Adrenal gland (tissue), 12 donors: ENCODE measurements around the gene KCNIP3. TPM values are rescaled to one million over a fixed set of nuclear protein-coding genes. Genes with fewer than 3 reads are reported as not detected.

Source experiments
- DNase-seq, 7 donors: peaks; one replicate each; pipeline ENCODE4 v3.0.0-alpha.2; 2019 to 2020
- H3K27ac ChIP-seq, 5 donors: fragments of 200-600 bp; sonication (generic) in 4 of 5; 1 replicate in 3 of 5; 2 replicates in 2 of 5; pipeline versions ENCODE4 v1.5.1 to v1.8.0; 2016 to 2020; ENCODE audit warnings: mild to moderate bottlenecking in 1 of 5
- H3K27me3 ChIP-seq: fragments of 200-600 bp; 2 replicates; pipeline ENCODE4 v1.8.0; 2021
- H3K36me3 ChIP-seq, 2 donors: fragments of 200-600 bp; replicated peaks in 1 of 2; 1 replicate in 1 of 2; 2 replicates in 1 of 2; pipeline versions ENCODE4 v1.5.1 to v1.8.0; 2018 to 2022
- H3K4me1 ChIP-seq, 2 donors: fragments of 200-600 bp; replicated peaks in 1 of 2; 1 replicate in 1 of 2; 2 replicates in 1 of 2; pipeline versions ENCODE4 v1.5.1 to v1.8.0; 2018 to 2021
- H3K4me3 ChIP-seq, 4 donors: fragments of 200-600 bp; sonication (generic) in 3 of 4; one replicate each; pipeline ENCODE4 v1.5.1; 2016 to 2018
- H3K9me3 ChIP-seq, 3 donors: fragments of 200-600 bp; sonication (generic) in 1 of 3; replicated peaks in 1 of 3; 1 replicate in 2 of 3; 2 replicates in 1 of 3; pipeline versions ENCODE4 v1.5.1 to v1.8.0; 2016 to 2021
- POLR2A ChIP-seq, 2 donors: fragments of 450-650 bp; IDR thresholded peaks; one replicate each; pipeline ENCODE4 v1.6.1; 2017; ENCODE audit warnings: antibody characterized with exemption in 2 of 2, mild to moderate bottlenecking in 2 of 2, moderate library complexity in 1 of 2
- WGBS, 4 donors: extraction: QIAGEN DNeasy Blood & Tissue Kit in 2 of 4; methylation state at CpG; one replicate each; pipeline versions ENCODE4 v1.1.5 to v1.1.7; 2013 to 2017; 5-methylcytosine and 5-hydroxymethylcytosine counted together
- intact Hi-C, 2 donors: fragments of 100-400 bp; cut with DNase I; formaldehyde crosslinking; loops; one replicate each; pipeline versions ENCODE4 v1.14.1 to v1.15.0; 2022 to 2023
- polyA plus RNA-seq, 3 donors: library from polyadenylated mRNA; stranded (reverse); fragments of 200-250 nt in 2 of 3; fragments of 350-450 nt in 1 of 3; fragmentation: Illumina TruSeq in 1 of 3; extraction: RNeasy Lipid Tissue Mini Kit (QIAGEN cat#74804) in 1 of 3; gene quantifications; one replicate each; pipeline ENCODE4 v1.2.3, GENCODE V29; 2013 to 2014
- total RNA-seq, 9 donors: library from RNA; depleted of rRNA in 4 of 9; stranded (reverse); fragments of >200 nt in 4 of 9; fragments of 120-200 nt in 1 of 9; fragmentation: NEBNext Ultra II Directional in 1 of 9; extraction: Animal tissue kit (Norgen Biotek cat#: 25700) in 1 of 9; gene quantifications; one replicate each; pipeline versions ENCODE4 v1.1.0 to v1.2.4, GENCODE V29; 2013 to 2023
- TF ChIP-seq, protein P1 (sequence below), 6 experiments: fragments of 450-650 bp in 4 of 6; fragments of 200-600 bp in 2 of 6; sonication (generic) in 1 of 6; IDR thresholded peaks; 1 replicate in 5 of 6; 2 replicates in 1 of 6; pipeline versions ENCODE4 v1.5.1 to v1.8.0; 2016 to 2021; ENCODE audit warnings: antibody characterized with exemption in 6 of 6, mild to moderate bottlenecking in 2 of 6, moderate library complexity in 1 of 6
- donor health status: healthy with polysubstance abuse.
- donor health status: Bipolar disorder and iron deficiency.
- donor health status: DM: yes; HTN: yes; CAD: no.
- donor health status: DM: no; HTN: no; CAD: no.
- donor health status: DM: no; HTN: no; CAD: no.
- donor health status: DM: yes; HTN: yes; CAD: no.

The KCNIP3 gene
- total and polyA plus RNA-seq, 12 donors = 0.54 to 6.3 (median 1.7) TPM

DNA sequence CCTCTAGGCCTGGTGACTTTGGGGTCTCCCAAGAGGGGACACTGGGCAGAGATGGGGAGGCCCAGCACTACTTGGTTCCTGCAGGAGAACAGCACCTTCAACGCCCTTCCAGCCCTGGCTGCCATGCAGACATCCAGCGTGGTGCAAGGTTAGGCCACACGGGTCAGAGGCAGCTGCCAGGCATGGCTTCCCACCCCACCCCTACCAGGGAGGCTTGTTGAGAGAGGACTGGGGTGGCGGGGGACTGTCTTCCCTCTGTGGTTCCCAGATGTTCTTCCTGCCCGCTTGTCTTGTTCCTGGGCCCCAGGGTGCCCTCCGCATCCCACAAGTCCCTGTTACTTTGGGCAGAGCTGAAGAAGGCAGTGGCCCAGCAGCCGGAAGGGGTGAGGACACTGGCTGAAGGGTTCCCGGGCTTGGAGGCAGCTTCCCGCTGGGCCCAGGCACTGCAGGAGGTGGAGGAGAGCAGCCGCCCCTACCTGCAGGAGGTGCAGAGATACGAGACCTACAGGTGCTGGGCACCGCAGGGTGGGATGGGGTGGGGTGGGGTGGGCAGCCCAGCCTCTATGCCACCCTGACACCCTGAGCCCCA, 18.4 kb upstream of the KCNIP3 start:
- Histone ChIP-seq H3K27ac (no peak overlapping the region), H3K4me1 (no peaks in the 10 kb centered on the region), H3K4me3 (no peak overlapping the region), H3K9me3 (no peaks in the 10 kb centered on the region), H3K36me3 (no peaks in the 10 kb centered on the region), H3K27me3 (no peaks in the 10 kb centered on the region)
- TF ChIP-seq POLR2A (IDR thresholded peaks at IDR 0.05) = no peak
- TF ChIP-seq, protein P1, sequence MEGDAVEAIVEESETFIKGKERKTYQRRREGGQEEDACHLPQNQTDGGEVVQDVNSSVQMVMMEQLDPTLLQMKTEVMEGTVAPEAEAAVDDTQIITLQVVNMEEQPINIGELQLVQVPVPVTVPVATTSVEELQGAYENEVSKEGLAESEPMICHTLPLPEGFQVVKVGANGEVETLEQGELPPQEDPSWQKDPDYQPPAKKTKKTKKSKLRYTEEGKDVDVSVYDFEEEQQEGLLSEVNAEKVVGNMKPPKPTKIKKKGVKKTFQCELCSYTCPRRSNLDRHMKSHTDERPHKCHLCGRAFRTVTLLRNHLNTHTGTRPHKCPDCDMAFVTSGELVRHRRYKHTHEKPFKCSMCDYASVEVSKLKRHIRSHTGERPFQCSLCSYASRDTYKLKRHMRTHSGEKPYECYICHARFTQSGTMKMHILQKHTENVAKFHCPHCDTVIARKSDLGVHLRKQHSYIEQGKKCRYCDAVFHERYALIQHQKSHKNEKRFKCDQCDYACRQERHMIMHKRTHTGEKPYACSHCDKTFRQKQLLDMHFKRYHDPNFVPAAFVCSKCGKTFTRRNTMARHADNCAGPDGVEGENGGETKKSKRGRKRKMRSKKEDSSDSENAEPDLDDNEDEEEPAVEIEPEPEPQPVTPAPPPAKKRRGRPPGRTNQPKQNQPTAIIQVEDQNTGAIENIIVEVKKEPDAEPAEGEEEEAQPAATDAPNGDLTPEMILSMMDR (IDR thresholded peaks at IDR 0.05) = no peak
- no peak for DNase-seq
- intact Hi-C loops = no loop called here
- 90 to 93% (median 91%) methylated on average over 3 to 12 of the region's 12 CpGs for WGBS, 4 donors

DNA sequence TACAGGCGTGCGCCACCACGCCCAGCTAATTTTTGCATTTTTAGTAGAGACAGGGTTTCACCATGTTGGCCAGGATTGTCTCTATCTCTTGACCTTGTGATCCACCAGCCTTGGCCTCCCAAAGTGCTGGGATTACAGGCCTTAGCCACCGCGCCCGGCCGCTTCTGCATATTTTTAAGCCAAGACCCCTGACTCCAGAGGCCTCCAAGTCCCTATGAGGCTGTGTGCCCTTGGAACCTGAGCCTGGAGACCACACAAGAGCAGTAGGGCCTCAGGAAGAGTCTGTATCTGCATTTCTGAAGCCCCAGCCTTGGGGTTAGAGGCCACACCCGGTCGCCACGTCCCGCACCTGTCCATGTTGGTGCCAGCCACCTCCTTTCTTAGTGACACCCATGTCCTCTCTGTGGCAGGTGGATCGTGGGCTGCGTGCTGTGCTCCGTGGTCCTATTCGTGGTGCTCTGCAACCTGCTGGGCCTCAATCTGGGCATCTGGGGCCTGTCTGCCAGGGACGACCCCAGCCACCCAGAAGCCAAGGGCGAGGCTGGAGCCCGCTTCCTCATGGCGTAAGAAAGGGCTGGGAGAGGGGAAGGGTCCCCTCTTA, 17.6 kb upstream of the KCNIP3 start:
- DNase-seq = no peak
- H3K27me3 ChIP-seq = no peaks in the 10 kb centered on the region
- 86 to 94% (median 89%) methylated on average over 11 to 19 of the region's 19 CpGs for WGBS, 4 donors
- H3K36me3 ChIP-seq = no peaks in the 10 kb centered on the region
- no peak overlapping the region for H3K4me3 ChIP-seq
- intact Hi-C loops = no loop called here
- H3K9me3 ChIP-seq = no peaks in the 10 kb centered on the region
- TF ChIP-seq, protein P1 (IDR thresholded peaks at IDR 0.05) = no peak
- no peak overlapping the region for H3K27ac ChIP-seq
- H3K4me1 ChIP-seq = no peaks in the 10 kb centered on the region

DNA sequence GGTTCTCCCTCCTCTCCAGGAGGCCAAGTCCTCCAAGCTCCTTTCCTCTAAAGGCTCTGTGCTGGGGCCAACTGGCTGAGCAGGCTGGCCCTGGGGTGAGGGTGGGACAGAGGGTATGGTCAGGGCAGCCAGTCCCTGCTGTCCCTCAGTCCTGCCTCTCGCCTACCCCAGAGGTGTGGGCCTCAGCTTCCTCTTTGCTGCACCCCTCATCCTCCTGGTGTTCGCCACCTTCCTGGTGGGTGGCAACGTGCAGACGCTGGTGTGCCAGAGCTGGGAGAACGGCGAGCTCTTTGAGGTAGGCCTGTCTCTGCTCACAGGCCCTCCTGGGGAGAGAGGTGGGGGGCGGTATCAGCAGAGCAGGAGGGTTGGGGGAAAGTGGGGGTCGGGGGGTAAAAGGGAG, 16.1 kb upstream of the KCNIP3 start:
- H3K27ac ChIP-seq = no peak overlapping the region
- WGBS, 4 donors = 79 to 97% (median 89%) methylated on average over 5 to 8 of the region's 8 CpGs

DNA sequence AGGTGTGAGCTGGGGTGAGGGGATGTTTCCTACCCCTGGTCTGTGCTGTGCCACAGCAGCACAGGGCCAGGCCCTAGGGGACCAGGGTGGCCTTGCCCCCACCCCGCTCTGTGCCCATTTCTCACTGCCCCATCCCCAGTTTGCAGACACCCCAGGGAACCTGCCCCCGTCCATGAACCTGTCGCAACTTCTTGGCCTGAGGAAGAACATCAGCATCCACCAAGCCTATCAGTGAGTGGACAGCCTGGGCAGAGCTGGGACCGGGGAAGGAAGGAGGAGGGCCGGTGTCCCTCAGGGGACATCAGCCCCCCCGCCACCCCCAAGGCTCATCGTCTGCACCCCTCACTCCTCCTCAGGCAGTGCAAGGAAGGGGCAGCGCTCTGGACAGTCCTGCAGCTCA, 15.4 kb upstream of the KCNIP3 start:
- no peak for DNase-seq
- 86 to 100% (median 95%) methylated on average over 3 to 8 of the region's 8 CpGs; no CpG with 5 or more reads in 1 of the 4 donors for WGBS, 4 donors
- H3K9me3 ChIP-seq = no peaks in the 10 kb centered on the region
- H3K27ac ChIP-seq = no peak overlapping the region
- intact Hi-C loops = no loop called here
- no peaks in the 10 kb centered on the region for H3K36me3 ChIP-seq
- no peaks in the 10 kb centered on the region for H3K27me3 ChIP-seq
- TF ChIP-seq, protein P1 (IDR thresholded peaks at IDR 0.05) = no peak
- TF ChIP-seq POLR2A (IDR thresholded peaks at IDR 0.05) = no peak
- H3K4me1 ChIP-seq = no peaks in the 10 kb centered on the region
- no peak overlapping the region for H3K4me3 ChIP-seq

More for the DNA sequence above, 16.1 kb upstream of the KCNIP3 start:
- H3K9me3 ChIP-seq = no peaks in the 10 kb centered on the region
- no peaks in the 10 kb centered on the region for H3K27me3 ChIP-seq
- no peak for TF ChIP-seq POLR2A (IDR thresholded peaks at IDR 0.05)
- TF ChIP-seq, protein P1 (IDR thresholded peaks at IDR 0.05) = no peak
- intact Hi-C loops = no loop called here
- H3K4me3 ChIP-seq = no peak overlapping the region
- H3K4me1 ChIP-seq = no peaks in the 10 kb centered on the region
- H3K36me3 ChIP-seq = no peaks in the 10 kb centered on the region
- DNase-seq = no peak
